SK-N-SH (cell line): ENCODE data around the gene RAPGEF2.

ENCODE experiments used
- EZH2phosphoT487 ChIP-seq: fragments of 200-600 bp; sonication (generic); IDR thresholded peaks from 2 replicates; pipeline ENCODE4 v1.6.1; 2017; ENCODE audit warnings: low read depth, mixed run types, mild to moderate bottlenecking, antibody characterized with exemption, moderate library complexity, borderline replicate concordance
- TF ChIP-seq, protein P1 (sequence below): fragments of 200-600 bp; sonication (generic); IDR thresholded peaks from 2 replicates; pipeline ENCODE4 v1.6.1; 2017; ENCODE audit warnings: antibody characterized with exemption, mild to moderate bottlenecking, moderate library complexity

GRCh38 chr4:159227378-159227777, 124.5 kb downstream of the RAPGEF2 start:
- TF ChIP-seq, protein P1, sequence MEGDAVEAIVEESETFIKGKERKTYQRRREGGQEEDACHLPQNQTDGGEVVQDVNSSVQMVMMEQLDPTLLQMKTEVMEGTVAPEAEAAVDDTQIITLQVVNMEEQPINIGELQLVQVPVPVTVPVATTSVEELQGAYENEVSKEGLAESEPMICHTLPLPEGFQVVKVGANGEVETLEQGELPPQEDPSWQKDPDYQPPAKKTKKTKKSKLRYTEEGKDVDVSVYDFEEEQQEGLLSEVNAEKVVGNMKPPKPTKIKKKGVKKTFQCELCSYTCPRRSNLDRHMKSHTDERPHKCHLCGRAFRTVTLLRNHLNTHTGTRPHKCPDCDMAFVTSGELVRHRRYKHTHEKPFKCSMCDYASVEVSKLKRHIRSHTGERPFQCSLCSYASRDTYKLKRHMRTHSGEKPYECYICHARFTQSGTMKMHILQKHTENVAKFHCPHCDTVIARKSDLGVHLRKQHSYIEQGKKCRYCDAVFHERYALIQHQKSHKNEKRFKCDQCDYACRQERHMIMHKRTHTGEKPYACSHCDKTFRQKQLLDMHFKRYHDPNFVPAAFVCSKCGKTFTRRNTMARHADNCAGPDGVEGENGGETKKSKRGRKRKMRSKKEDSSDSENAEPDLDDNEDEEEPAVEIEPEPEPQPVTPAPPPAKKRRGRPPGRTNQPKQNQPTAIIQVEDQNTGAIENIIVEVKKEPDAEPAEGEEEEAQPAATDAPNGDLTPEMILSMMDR: no peak
- no peak for TF ChIP-seq EZH2phosphoT487
